Ascending aorta (tissue), 2 donors: ENCODE results near the gene CCDC9. TPM values are rescaled to one million over a fixed set of nuclear protein-coding genes. Genes with fewer than 3 reads are reported as not detected.

Experiments
- DNase-seq, 2 donors: peaks; one replicate each; pipeline ENCODE4 v3.0.0-alpha.2; 2019; ENCODE audit warnings: low spot score in 2 of 2
- H3K27ac ChIP-seq, 2 donors: fragments of 200-600 bp; sonication (generic); one replicate each; pipeline ENCODE4 v1.5.1; 2016 to 2017; ENCODE audit warnings: mild to moderate bottlenecking in 1 of 2
- H3K27me3 ChIP-seq: fragments of 200-600 bp; sonication (generic); one replicate; pipeline ENCODE4 v1.5.1; 2017
- H3K36me3 ChIP-seq, 2 donors: fragments of 200-600 bp; sonication (generic); one replicate each; pipeline ENCODE4 v1.5.1; 2016
- H3K4me1 ChIP-seq, 2 donors: fragments of 200-600 bp; sonication (generic); one replicate each; pipeline ENCODE4 v1.5.1; 2016 to 2017; ENCODE audit warnings: mild to moderate bottlenecking in 1 of 2
- H3K4me3 ChIP-seq, 2 donors: fragments of 200-600 bp; sonication (generic); one replicate each; pipeline ENCODE4 v1.5.1; 2016 to 2017; ENCODE audit warnings: mild to moderate bottlenecking in 1 of 2
- H3K9me3 ChIP-seq, 2 donors: fragments of 200-600 bp; sonication (generic); one replicate each; pipeline ENCODE4 v1.5.1; 2016
- CTCF ChIP-seq, 3 experiments: fragments of 200-600 bp in 2 of 3; fragments of 450-650 bp in 1 of 3; sonication (generic) in 2 of 3; IDR thresholded peaks; one replicate each; pipeline ENCODE4 v1.5.1; 2016 to 2019; ENCODE audit warnings: antibody characterized with exemption in 3 of 3, mild to moderate bottlenecking in 1 of 3, moderate library complexity in 1 of 3
- intact Hi-C: fragments of 100-400 bp; cut with DNase I; formaldehyde crosslinking; loops from one replicate; pipeline ENCODE4 v1.15.1; 2023
- total RNA-seq: library from RNA; depleted of rRNA; stranded (reverse); fragments of >200 nt; gene quantifications from one replicate; pipeline ENCODE4 v1.1.0, GENCODE V29; 2016

Gene CCDC9
- total RNA-seq, 1 donor from 2014 or later, result 45.3 TPM

- H3K27me3 ChIP-seq, result no peaks in the 10 kb centered on the region
- no peak overlapping the region for H3K4me3 ChIP-seq
- TF ChIP-seq CTCF (IDR thresholded peaks at IDR 0.05), result no peak
- peaks cover 0 to 5% of the 10 kb centered on the region in 2 donors for H3K4me1 ChIP-seq
- no peak overlapping the region for H3K27ac ChIP-seq
- no peak for DNase-seq
- no peaks in the 10 kb centered on the region for H3K9me3 ChIP-seq
- intact Hi-C loops, result no loop called here
- peaks cover 52 to 75% of the 10 kb centered on the region in 2 donors for H3K36me3 ChIP-seq
Observed at GRCh38 chr19:47268028-47268427, 11.7 kb downstream of the CCDC9 start.

- Histone ChIP-seq H3K27ac (no peak overlapping the region), H3K9me3 (no peaks in the 10 kb centered on the region), H3K27me3 (no peaks in the 10 kb centered on the region), H3K4me1 (peaks cover 0 to 5% of the 10 kb centered on the region in 2 donors), H3K4me3 (no peak overlapping the region), H3K36me3 (peaks cover 46 to 61% of the 10 kb centered on the region in 2 donors)
- intact Hi-C loops, result no loop called here
- TF ChIP-seq CTCF (IDR thresholded peaks at IDR 0.05), result no peak
- DNase-seq, result no peak
Observed at GRCh38 chr19:47269596-47269995, 13.3 kb downstream of the CCDC9 start.

- peaks cover 38 to 52% of the 10 kb centered on the region in 2 donors for H3K36me3 ChIP-seq
- TF ChIP-seq CTCF (IDR thresholded peaks at IDR 0.05), result no peak
- intact Hi-C loops, result loop anchor here (10.0 kb wide), 1 partner anchor 334 kb away; the partner anchor contains the start of gene BICRA
Observed at GRCh38 chr19:47270408-47270807, 14.1 kb downstream of the CCDC9 start.

GRCh38 chr19:47271949-47272348 is 15.6 kb downstream of the CCDC9 start:
- H3K4me3 ChIP-seq, result no peak overlapping the region
- H3K4me1 ChIP-seq, result peaks cover 7 to 21% of the 10 kb centered on the region in 2 donors
- intact Hi-C loops, result loop anchor here (10.0 kb wide), 1 partner anchor 333 kb away; the partner anchor contains the start of gene BICRA
- no peak for TF ChIP-seq CTCF (IDR thresholded peaks at IDR 0.05)
- DNase-seq, result no peak
- H3K27me3 ChIP-seq, result no peaks in the 10 kb centered on the region
- no peaks in the 10 kb centered on the region for H3K9me3 ChIP-seq
- peak overlapping the region; percentile 99 for H3K27ac ChIP-seq
- peaks cover 25 to 41% of the 10 kb centered on the region in 2 donors for H3K36me3 ChIP-seq

More at GRCh38 chr19:47270408-47270807, 14.1 kb downstream of the CCDC9 start:
- Histone ChIP-seq H3K9me3 (no peaks in the 10 kb centered on the region), H3K27me3 (no peaks in the 10 kb centered on the region), H3K27ac (no peak overlapping the region), H3K4me3 (no peak overlapping the region), H3K4me1 (peaks cover 5 to 10% of the 10 kb centered on the region in 2 donors)
- no peak for DNase-seq

- peak overlapping the region; percentile 77 to 87 for H3K4me3 ChIP-seq
- peak overlapping the region; percentile 99 for H3K27ac ChIP-seq
- H3K4me1 ChIP-seq, result peaks cover 7 to 27% of the 10 kb centered on the region in 2 donors
- H3K36me3 ChIP-seq, result peaks cover 18 to 33% of the 10 kb centered on the region in 2 donors
- H3K27me3 ChIP-seq, result no peaks in the 10 kb centered on the region
- peak in 1 of 2 donors; percentile 78 for DNase-seq
- intact Hi-C loops, result loop anchor here (10.0 kb wide), 1 partner anchor 332 kb away; the partner anchor contains the start of gene BICRA
- no peak for TF ChIP-seq CTCF (IDR thresholded peaks at IDR 0.05)
- no peaks in the 10 kb centered on the region for H3K9me3 ChIP-seq
Observed at GRCh38 chr19:47272448-47273312, 16.4 kb downstream of the CCDC9 start.
